Smooth muscle cell (in vitro differentiated cells): ENCODE results near the gene PTPRN2. TPM values are rescaled to one million over a fixed set of nuclear protein-coding genes. Genes with fewer than 3 reads are reported as not detected.
"Not testable (repeated sequence)": the region's sequence is repeated elsewhere in the genome, so short reads cannot be mapped to it uniquely, and the experiment has no call there.

Source experiments
- DNase-seq: peaks from one replicate; lab custom pipeline; 2025; ENCODE audit not compliant: unreplicated experiment; lab: John Stamatoyannopoulos, UW
- H2AFZ ChIP-seq: fragments of 200-600 bp; sonication (generic); 2 replicates; pipeline ENCODE4 v1.6.0; 2016; ENCODE audit warnings: antibody characterized with exemption, low read depth, mild to moderate bottlenecking
- H3F3A ChIP-seq: fragments of 200-600 bp; sonication (generic); 2 replicates; pipeline ENCODE4 v1.6.0; 2017; ENCODE audit warnings: antibody characterized with exemption, low read depth
- H3K27ac ChIP-seq: fragments of 200-600 bp; sonication (generic); 2 replicates; pipeline ENCODE4 v1.5.1; 2016; ENCODE audit warnings: low read depth, mild to moderate bottlenecking
- H3K27me3 ChIP-seq: fragments of 200-600 bp; sonication (generic); 2 replicates; pipeline ENCODE4 v1.6.1; 2016; ENCODE audit warnings: low read depth, mild to moderate bottlenecking
- H3K36me3 ChIP-seq: fragments of 200-600 bp; sonication (generic); 2 replicates; pipeline ENCODE4 v1.5.1; 2016; ENCODE audit warnings: low read depth
- H3K4me1 ChIP-seq: fragments of 200-600 bp; sonication (generic); 2 replicates; pipeline ENCODE4 v1.5.1; 2016; ENCODE audit warnings: low read depth
- H3K4me2 ChIP-seq: fragments of 200-600 bp; sonication (generic); 2 replicates; pipeline ENCODE4 v1.6.0; 2016; ENCODE audit warnings: mild to moderate bottlenecking
- H3K4me3 ChIP-seq: fragments of 200-600 bp; sonication (generic); 2 replicates; pipeline ENCODE4 v1.5.1; 2016; ENCODE audit warnings: mild to moderate bottlenecking
- H3K79me2 ChIP-seq: fragments of 200-600 bp; sonication (generic); 2 replicates; pipeline ENCODE4 v1.6.0; 2016; ENCODE audit warnings: low read depth, mild to moderate bottlenecking
- H3K9ac ChIP-seq: fragments of 200-600 bp; sonication (generic); 2 replicates; pipeline ENCODE4 v1.6.0; 2016; ENCODE audit warnings: low read depth
- H3K9me3 ChIP-seq: fragments of 200-600 bp; sonication (generic); replicated peaks from 2 replicates; pipeline ENCODE4 v1.5.1; 2016; ENCODE audit warnings: low read depth
- H4K20me1 ChIP-seq: fragments of 200-600 bp; sonication (generic); 2 replicates; pipeline ENCODE4 v1.6.0; 2016; ENCODE audit warnings: low read depth
- CTCF ChIP-seq: fragments of 200-600 bp; sonication (generic); IDR thresholded peaks from 2 replicates; pipeline ENCODE4 v1.5.1; 2017; ENCODE audit warnings: borderline replicate concordance, mild to moderate bottlenecking, antibody characterized with exemption; ENCODE audit not compliant: insufficient read depth, poor library complexity, severe bottlenecking
- WGBS: methylation state at CpG from one replicate; pipeline ENCODE4 v1.1.7; 2016; ENCODE audit warnings: low lambda C conversion rate; 5-methylcytosine and 5-hydroxymethylcytosine counted together
- polyA plus RNA-seq: library from polyadenylated mRNA; unstranded; fragments of >200 nt; fragmentation: Nextera tagmentation; extraction: Ambion mirVana; gene quantifications from 2 replicates; pipeline ENCODE4 v1.2.1, GENCODE V29; 2016
- total RNA-seq: library from RNA; depleted of rRNA; stranded (reverse); fragments of >200 nt; gene quantifications from 2 replicates; pipeline ENCODE4 v1.2.3, GENCODE V29; 2014

PTPRN2 gene
- total and polyA plus RNA-seq, 2 experiments from 2014 or later: 0.09 to 0.87 TPM

- H3K27me3 ChIP-seq: peaks cover 14% of the 10 kb centered on the region
- no peak overlapping the region for H3K27ac ChIP-seq
- H3K9me3 ChIP-seq: no peaks in the 10 kb centered on the region
- H4K20me1 ChIP-seq: no peaks in the 10 kb centered on the region
- no peak overlapping the region for H2AFZ ChIP-seq
- TF ChIP-seq CTCF: no peak
- no peaks in the 10 kb centered on the region for H3K79me2 ChIP-seq
- no peak overlapping the region for H3K4me3 ChIP-seq
- H3K9ac ChIP-seq: no peak overlapping the region
- 89% methylated on average over 28 of the region's 28 CpGs for WGBS
- H3K4me2 ChIP-seq: no peak overlapping the region
- DNase-seq: no peak
- no peaks in the 10 kb centered on the region for H3K4me1 ChIP-seq
- no peaks in the 10 kb centered on the region for H3K36me3 ChIP-seq
- no peaks in the 10 kb centered on the region for H3F3A ChIP-seq
Observed at GRCh38 chr7:157734676-157735640, 852.7 kb downstream of the PTPRN2 start.

- not testable (repeated sequence) for H3K9me3 ChIP-seq, H3K27ac ChIP-seq
Observed at GRCh38 chr7:157733760-157734395, 853.7 kb downstream of the PTPRN2 start.

GRCh38 chr7:157731126-157731525 lies 856.5 kb downstream of the PTPRN2 start:
- no peaks in the 10 kb centered on the region for H3K9me3 ChIP-seq
- WGBS: 66% methylated on average over 12 of the region's 13 CpGs
- no peaks in the 10 kb centered on the region for H3K36me3 ChIP-seq
- no peak overlapping the region for H2AFZ ChIP-seq
- no peak overlapping the region for H3K9ac ChIP-seq
- H3F3A ChIP-seq: no peaks in the 10 kb centered on the region
- no peaks in the 10 kb centered on the region for H4K20me1 ChIP-seq
- no peak for DNase-seq
- H3K79me2 ChIP-seq: no peaks in the 10 kb centered on the region
- no peak overlapping the region for H3K4me3 ChIP-seq
- peaks cover 32% of the 10 kb centered on the region for H3K27me3 ChIP-seq
- H3K4me2 ChIP-seq: no peak overlapping the region
- H3K27ac ChIP-seq: no peak overlapping the region
- TF ChIP-seq CTCF: no peak
- H3K4me1 ChIP-seq: no peaks in the 10 kb centered on the region

More at GRCh38 chr7:157733760-157734395, 853.7 kb downstream of the PTPRN2 start:
- not testable (repeated sequence) for H3K4me3 ChIP-seq, H3F3A ChIP-seq, H4K20me1 ChIP-seq, H3K9ac ChIP-seq, H3K36me3 ChIP-seq, H3K4me1 ChIP-seq, H3K79me2 ChIP-seq, H2AFZ ChIP-seq, DNase-seq, H3K4me2 ChIP-seq
- H3K27me3 ChIP-seq: peaks cover 14% of the 10 kb centered on the region
- 56% methylated on average over 33 of the region's 33 CpGs for WGBS

GRCh38 chr7:157730614-157731013 lies 857.0 kb downstream of the PTPRN2 start:
- H3K4me1 ChIP-seq: no peaks in the 10 kb centered on the region
- 47% methylated on average over 15 of the region's 15 CpGs for WGBS
- TF ChIP-seq CTCF: no peak

More at GRCh38 chr7:157730614-157731013, 857.0 kb downstream of the PTPRN2 start:
- no peaks in the 10 kb centered on the region for H3K9me3 ChIP-seq
- no peak overlapping the region for H3K4me3 ChIP-seq
- no peaks in the 10 kb centered on the region for H3K79me2 ChIP-seq
- H4K20me1 ChIP-seq: no peaks in the 10 kb centered on the region
- no peak overlapping the region for H2AFZ ChIP-seq
- H3K9ac ChIP-seq: no peak overlapping the region
- H3K36me3 ChIP-seq: no peaks in the 10 kb centered on the region
- no peak overlapping the region for H3K4me2 ChIP-seq
- no peaks in the 10 kb centered on the region for H3F3A ChIP-seq
- no peak for DNase-seq
- H3K27ac ChIP-seq: no peak overlapping the region
- H3K27me3 ChIP-seq: peaks cover 37% of the 10 kb centered on the region
